A549 (cell line): ENCODE data around the gene CADM1. TPM values are rescaled to one million over a fixed set of nuclear protein-coding genes. Genes with fewer than 3 reads are reported as not detected.

Experiments
- ATAC-seq, 2 experiments: fragments of 200-7000 bp in 1 of 2; fragments of >200 bp in 1 of 2; cut with Nextera tagmentation in 1 of 2; cut with Tn5 transposase in 1 of 2; 3 replicates each; pipeline versions ENCODE4 v1.8.0 to v1.9.1; 2018 to 2020; ENCODE audit warnings: mild to moderate bottlenecking in 1 of 2, moderate library complexity in 1 of 2
- CTCF ChIA-PET: fragments of 300-600 bp; sonication (Branson Sonifier 250); formaldehyde crosslinking; extraction: SDS; loops from one replicate; lab custom pipeline; 2021; ENCODE audit warnings: antibody characterized with exemption, inconsistent platforms; lab: Yijun Ruan, JAX
- POLR2A ChIA-PET: fragments of 350-600 bp; formaldehyde crosslinking; extraction: SDS; loops from one replicate; lab custom pipeline; 2021; ENCODE audit warnings: antibody characterized with exemption, inconsistent platforms; lab: Yijun Ruan, JAX
- DNase-seq, 2 experiments: peaks; one replicate each; pipeline versions ENCODE4 v3.0.0 to v3.0.0-alpha.2; 2011 to 2016; ENCODE audit warnings: low read depth in 1 of 2, low spot score in 1 of 2
- FAIRE-seq: peaks from 2 replicates; lab custom pipeline; 2011; peaks lifted over from hg19 to GRCh38; lab: Jason Lieb, UNC
- H3K27ac ChIP-seq, 2 experiments: fragments of >200 bp; sonication (Bioruptor Twin); formaldehyde crosslinking; 3 replicates each; pipeline ENCODE4 v1.5.1; 2016 to 2017
- H3K4me1 ChIP-seq: fragments of >200 bp; sonication (Bioruptor Twin); formaldehyde crosslinking; 3 replicates; pipeline ENCODE4 v1.6.1; 2016
- H3K4me2 ChIP-seq: fragments of >200 bp; sonication (Bioruptor Twin); formaldehyde crosslinking; 3 replicates; pipeline ENCODE4 v1.6.1; 2016
- H3K4me3 ChIP-seq: fragments of >200 bp; sonication (Bioruptor Twin); formaldehyde crosslinking; 3 replicates; pipeline ENCODE4 v1.5.1; 2016
- H3K9me3 ChIP-seq: fragments of >200 bp; sonication (Bioruptor Twin); formaldehyde crosslinking; 3 replicates; pipeline ENCODE4 v1.6.1; 2016
- ATOH8 ChIP-seq: fragments of 250-450 bp; sonication (Bioruptor Pico); IDR thresholded peaks from 2 replicates; pipeline ENCODE4 v1.5.0; 2020; ENCODE audit warnings: low read depth, mild to moderate bottlenecking, moderate library complexity
- CBX2 ChIP-seq: fragments of 200-600 bp; sonication (generic); IDR thresholded peaks from 2 replicates; pipeline ENCODE4 v1.6.1; 2016; ENCODE audit warnings: low read depth, mild to moderate bottlenecking, borderline replicate concordance
- CBX8 ChIP-seq: fragments of 200-600 bp; sonication (generic); IDR thresholded peaks from 2 replicates; pipeline ENCODE4 v1.6.1; 2016
- EHMT2 ChIP-seq: fragments of 200-600 bp; sonication (generic); IDR thresholded peaks from 2 replicates; pipeline ENCODE4 v1.6.1; 2016; ENCODE audit warnings: antibody characterized with exemption, low read depth, mild to moderate bottlenecking, moderate library complexity
- EP300 ChIP-seq, 2 experiments: fragments of >200 bp; sonication (Bioruptor Twin); formaldehyde crosslinking; IDR thresholded peaks; 2 replicates in 1 of 2; 3 replicates in 1 of 2; pipeline ENCODE4 v1.6.1; 2016 to 2017
- ESRRA ChIP-seq: fragments of 150-350 bp; IDR thresholded peaks from 2 replicates; pipeline ENCODE4 v1.6.1; 2014; ENCODE audit warnings: mild to moderate bottlenecking, low read length, borderline replicate concordance
- FOSB ChIP-seq: fragments of 250-450 bp; sonication (Bioruptor Pico); IDR thresholded peaks from 2 replicates; pipeline ENCODE4 v1.5.0; 2020; ENCODE audit warnings: mild to moderate bottlenecking, moderate library complexity
- HDAC2 ChIP-seq: fragments of 200-600 bp; sonication (generic); IDR thresholded peaks from 2 replicates; pipeline ENCODE4 v1.6.1; 2016
- HES2 ChIP-seq: fragments of >200 bp; sonication (Bioruptor Twin); formaldehyde crosslinking; IDR thresholded peaks from 2 replicates; pipeline ENCODE4 v1.6.1; 2016
- KDM5A ChIP-seq: fragments of 200-600 bp; sonication (generic); IDR thresholded peaks from 2 replicates; pipeline ENCODE4 v1.6.1; 2016; ENCODE audit warnings: antibody characterized with exemption, mild to moderate bottlenecking
- MAFK ChIP-seq: fragments of 450-650 bp; IDR thresholded peaks from 2 replicates; pipeline ENCODE4 v1.6.1; 2014; ENCODE audit not compliant: partially characterized antibody
- MYC ChIP-seq: IDR thresholded peaks from 2 replicates; pipeline ENCODE4 v1.6.1; 2012; ENCODE audit warnings: mild to moderate bottlenecking, inconsistent platforms, low read length, improper control_type of control experiment, borderline replicate concordance
- NPAS2 ChIP-seq: fragments of 250-450 bp; sonication (Bioruptor Pico); IDR thresholded peaks from 2 replicates; pipeline ENCODE4 v1.8.0; 2022; ENCODE audit warnings: mild to moderate bottlenecking, moderate library complexity, borderline replicate concordance
- PBX3 ChIP-seq: IDR thresholded peaks from 2 replicates; pipeline ENCODE4 v1.6.1; 2012
- PHF8 ChIP-seq: fragments of 200-600 bp; sonication (generic); IDR thresholded peaks from 2 replicates; pipeline ENCODE4 v1.6.1; 2016; ENCODE audit warnings: low read depth, mild to moderate bottlenecking, antibody characterized with exemption, moderate library complexity, borderline replicate concordance
- POLR2AphosphoS2 ChIP-seq: conservative IDR thresholded peaks from 2 replicates; pipeline ENCODE4 v1.6.1; 2012; ENCODE audit warnings: low read length, improper control_type of control experiment, inconsistent platforms
- TP53 ChIP-seq: fragments of 250-450 bp; sonication (Bioruptor Pico); IDR thresholded peaks from 2 replicates; pipeline ENCODE4 v1.5.0; 2021; ENCODE audit warnings: mild to moderate bottlenecking, moderate library complexity
- USF2 ChIP-seq: fragments of 450-650 bp; IDR thresholded peaks from 2 replicates; pipeline ENCODE4 v1.6.1; 2014; ENCODE audit warnings: antibody characterized with exemption
- ZNF302 ChIP-seq: fragments of 250-450 bp; sonication (Bioruptor Pico); IDR thresholded peaks from 2 replicates; pipeline ENCODE4 v1.9.0; 2021; ENCODE audit warnings: inconsistent platforms, mild to moderate bottlenecking, moderate library complexity
- WGBS: methylation state at CpG from one replicate; pipeline ENCODE4 v1.1.6; 2017; ENCODE audit errors: missing lambda C conversion rate; 5-methylcytosine and 5-hydroxymethylcytosine counted together
- polyA plus RNA-seq, 4 experiments: library from polyadenylated mRNA; depleted of rRNA in 3 of 4; stranded (reverse); fragments of >200 nt; fragmentation: RNase III in 1 of 4; extraction: RNeasy Plus Mini Kit Qiagen cat#74134 plus additional on column Dnase treatment in 1 of 4; gene quantifications; 2 replicates in 3 of 4; 3 replicates in 1 of 4; pipeline ENCODE4 v1.2.3, GENCODE V29; 2011 to 2017

Gene CADM1
- polyA plus RNA-seq, 2 of the 4 experiments (the other 2 are of a cell fraction), result 33.4 to 36.7 TPM

- POLR2A ChIA-PET, result no interaction called here
These were observed 351.1 kb downstream of the CADM1 start for GRCh38 chr11:115153135-115153534.

GRCh38 chr11:115151010-115151409, 353.2 kb downstream of the CADM1 start:
- 50% methylated on average over 1 of the region's 1 CpG for WGBS
- Histone ChIP-seq H3K4me3 (no peak overlapping the region), H3K4me1 (peaks cover 5% of the 10 kb centered on the region; the same call in 1 of the 3 replicates), H3K4me2 (no peak overlapping the region), H3K27ac (no peak overlapping the region), H3K9me3 (no peaks in the 10 kb centered on the region)
- no peak for DNase-seq
- no peak for FAIRE-seq
- no peak for TF ChIP-seq MYC
- TF ChIP-seq MAFK, result peak; percentile 4
- ATAC-seq, result no peak
- ChIA-PET POLR2A (no interaction called here), CTCF (no interaction called here)

More at GRCh38 chr11:115153135-115153534, 351.1 kb downstream of the CADM1 start:
- H3K4me3 ChIP-seq, result no peak overlapping the region
- CTCF ChIA-PET, result no interaction called here
- H3K4me2 ChIP-seq, result peak overlapping the region; percentile 43
- peak in 1 of 2 experiments; percentile 19 for DNase-seq
- H3K4me1 ChIP-seq, result peaks cover 5% of the 10 kb centered on the region; the same call in 1 of the 3 replicates
- H3K9me3 ChIP-seq, result no peaks in the 10 kb centered on the region
- no peak for FAIRE-seq
- WGBS, result 55% methylated on average over 8 of the region's 8 CpGs
- no peak for ATAC-seq
- peak overlapping the region; percentile 64 to 78; a peak in 5 of 6 replicates for H3K27ac ChIP-seq
- TF ChIP-seq CBX2 (no peak), TP53 (CRISPR knock-in tag) (no peak), EHMT2 (no peak), FOSB (CRISPR knock-in tag) (no peak), POLR2AphosphoS2 (no peak), KDM5A (no peak), PBX3 (no peak), ZNF302 (CRISPR knock-in tag) (no peak)
- TF ChIP-seq, all 56 proteins: peak for 0

GRCh38 chr11:115148691-115149090, 355.5 kb downstream of the CADM1 start:
- Histone ChIP-seq H3K9me3 (no peaks in the 10 kb centered on the region), H3K4me2 (no peak overlapping the region), H3K4me1 (peaks cover 5% of the 10 kb centered on the region; the same call in 1 of the 3 replicates), H3K4me3 (no peak overlapping the region), H3K27ac (no peak overlapping the region)
- ChIA-PET POLR2A (no interaction called here), CTCF (no interaction called here)
- DNase-seq (no peak), FAIRE-seq (no peak), ATAC-seq (peak in 1 of 2 experiments; percentile 12; a peak in 1 of 6 replicates)
- WGBS, result 95% methylated on average over 2 of the region's 2 CpGs
- no peak for TF ChIP-seq PHF8
- TF ChIP-seq CBX8, result no peak
- no peak for TF ChIP-seq HDAC2
- no peak for TF ChIP-seq ATOH8 (CRISPR knock-in tag)
- TF ChIP-seq MYC, result no peak
- no peak for TF ChIP-seq ESRRA
- no peak for TF ChIP-seq NPAS2 (CRISPR knock-in tag)
- TF ChIP-seq USF2, result no peak
- TF ChIP-seq TP53 (CRISPR knock-in tag), result no peak
- no peak for TF ChIP-seq EP300 (IDR thresholded peaks at IDR 0.05)
- no peak for TF ChIP-seq HES2
